HEK293 (cell line): ENCODE results near the gene TLNRD1.

Experiments used
- CTCF ChIA-PET: fragments of 350-600 bp; formaldehyde crosslinking; extraction: SDS; loops from one replicate; lab custom pipeline; 2021; ENCODE audit warnings: antibody characterized with exemption; lab: Yijun Ruan, JAX
- POLR2A ChIA-PET: fragments of 300-600 bp; formaldehyde crosslinking; extraction: SDS; loops from one replicate; lab custom pipeline; 2020; ENCODE audit warnings: antibody characterized with exemption, inconsistent platforms; lab: Yijun Ruan, JAX
- H3K27ac ChIP-seq: fragments of 200-500 bp; sonication (Bioruptor generic); 2 replicates; pipeline ENCODE4 v1.5.1; 2014; ENCODE audit warnings: low read depth, low read length, control low read depth, inconsistent platforms; ENCODE audit errors: extremely low read depth
- H3K36me3 ChIP-seq, 2 experiments: fragments of 200-500 bp in 1 of 2; sonication (Bioruptor generic) in 1 of 2; 1 replicate in 1 of 2; 2 replicates in 1 of 2; pipeline ENCODE4 v1.5.1; 2014 to 2017; ENCODE audit warnings: inconsistent platforms in 2 of 2, low read length in 2 of 2; ENCODE audit not compliant: control insufficient read depth in 2 of 2, insufficient read depth in 1 of 2
- H3K4me1 ChIP-seq: fragments of 200-500 bp; sonication (Bioruptor generic); 2 replicates; pipeline ENCODE4 v1.5.1; 2014; ENCODE audit warnings: mild to moderate bottlenecking, low read length, inconsistent platforms; ENCODE audit not compliant: control insufficient read depth, insufficient read depth
- H3K4me3 ChIP-seq: 2 replicates; pipeline ENCODE4 v1.5.1; 2011; ENCODE audit warnings: low read depth, mild to moderate bottlenecking, control low read depth, low read length, moderate library complexity
- H3K9me3 ChIP-seq: fragments of 200-500 bp; sonication (Bioruptor generic); 2 replicates; pipeline ENCODE4 v1.5.1; 2014; ENCODE audit warnings: low read depth, low read length, inconsistent platforms; ENCODE audit not compliant: control insufficient read depth, insufficient read depth
- EGR2 ChIP-seq: fragments of 450-650 bp; formaldehyde crosslinking; IDR thresholded peaks from 2 replicates; pipeline ENCODE4 v1.5.1; 2016; ENCODE audit warnings: low read depth, missing biosample characterization, missing genetic modification characterization
- INSM2 ChIP-seq: fragments of 450-650 bp; formaldehyde crosslinking; IDR thresholded peaks from 2 replicates; pipeline ENCODE4 v1.5.1; 2016; ENCODE audit warnings: missing biosample characterization, missing genetic modification characterization
- PRDM1 ChIP-seq: fragments of 450-650 bp; formaldehyde crosslinking; IDR thresholded peaks from 2 replicates; pipeline ENCODE4; 2016; ENCODE audit warnings: missing biosample characterization, missing genetic modification characterization
- PRDM4 ChIP-seq: fragments of 450-650 bp; formaldehyde crosslinking; IDR thresholded peaks from 2 replicates; pipeline ENCODE4 v1.5.1; 2017; ENCODE audit warnings: missing biosample characterization, missing genetic modification characterization
- PRDM6 ChIP-seq: fragments of 450-650 bp; formaldehyde crosslinking; IDR thresholded peaks from 2 replicates; pipeline ENCODE4 v1.5.1; 2017; ENCODE audit warnings: missing biosample characterization, missing genetic modification characterization
- RBAK ChIP-seq: fragments of 450-650 bp; formaldehyde crosslinking; IDR thresholded peaks from 2 replicates; pipeline ENCODE4 v1.5.1; 2016; ENCODE audit warnings: missing biosample characterization, missing genetic modification characterization
- REST ChIP-seq: fragments of 450-650 bp; formaldehyde crosslinking; IDR thresholded peaks from 2 replicates; pipeline ENCODE4 v1.5.1; 2016; ENCODE audit warnings: missing biosample characterization, missing genetic modification characterization
- ZBTB1 ChIP-seq: fragments of 450-650 bp; formaldehyde crosslinking; IDR thresholded peaks from 2 replicates; pipeline ENCODE4 v1.5.1; 2016; ENCODE audit warnings: missing biosample characterization, missing genetic modification characterization
- ZFP41 ChIP-seq: fragments of 450-650 bp; formaldehyde crosslinking; IDR thresholded peaks from 2 replicates; pipeline ENCODE4 v1.5.1; 2016; ENCODE audit warnings: missing biosample characterization, missing genetic modification characterization, borderline replicate concordance
- ZNF146 ChIP-seq: fragments of 450-650 bp; formaldehyde crosslinking; IDR thresholded peaks from 2 replicates; pipeline ENCODE4 v1.5.1; 2016; ENCODE audit warnings: missing biosample characterization, missing genetic modification characterization
- ZNF157 ChIP-seq: fragments of 450-650 bp; formaldehyde crosslinking; IDR thresholded peaks from 2 replicates; pipeline ENCODE4 v1.5.1; 2016; ENCODE audit warnings: missing biosample characterization, missing genetic modification characterization
- ZNF18 ChIP-seq: fragments of 450-650 bp; formaldehyde crosslinking; IDR thresholded peaks from 2 replicates; pipeline ENCODE4 v1.5.1; 2016; ENCODE audit warnings: missing biosample characterization, missing genetic modification characterization
- ZNF19 ChIP-seq: fragments of 450-650 bp; formaldehyde crosslinking; IDR thresholded peaks from 2 replicates; pipeline ENCODE4; 2016; ENCODE audit warnings: missing biosample characterization, missing genetic modification characterization, low read depth
- ZNF23 ChIP-seq: fragments of 450-650 bp; formaldehyde crosslinking; IDR thresholded peaks from 2 replicates; pipeline ENCODE4 v1.5.1; 2016; ENCODE audit warnings: missing biosample characterization, missing genetic modification characterization, borderline replicate concordance
- ZNF433 ChIP-seq: fragments of 450-650 bp; formaldehyde crosslinking; IDR thresholded peaks from 2 replicates; pipeline ENCODE4 v1.5.1; 2016; ENCODE audit warnings: missing biosample characterization, missing genetic modification characterization, low read depth
- ZNF558 ChIP-seq: fragments of 450-650 bp; formaldehyde crosslinking; IDR thresholded peaks from 2 replicates; pipeline ENCODE4 v1.5.1; 2016; ENCODE audit warnings: missing biosample characterization, missing genetic modification characterization
- ZNF580 ChIP-seq: fragments of 450-650 bp; formaldehyde crosslinking; IDR thresholded peaks from 2 replicates; pipeline ENCODE4 v1.5.1; 2016; ENCODE audit warnings: missing biosample characterization, missing genetic modification characterization
- ZNF596 ChIP-seq: fragments of 450-650 bp; IDR thresholded peaks from 2 replicates; pipeline ENCODE4 v1.5.0; 2018; ENCODE audit warnings: missing biosample characterization, mild to moderate bottlenecking, missing genetic modification characterization, moderate library complexity
- ZNF639 ChIP-seq: fragments of 450-650 bp; formaldehyde crosslinking; IDR thresholded peaks from 2 replicates; pipeline ENCODE4 v1.5.1; 2016; ENCODE audit warnings: missing biosample characterization, missing genetic modification characterization
- ZNF670 ChIP-seq: fragments of 450-650 bp; formaldehyde crosslinking; IDR thresholded peaks from 2 replicates; pipeline ENCODE4 v1.5.1; 2016; ENCODE audit warnings: missing biosample characterization, missing genetic modification characterization, low read depth
- ZSCAN16 ChIP-seq: fragments of 450-650 bp; formaldehyde crosslinking; IDR thresholded peaks from 2 replicates; pipeline ENCODE4 v1.5.1; 2016; ENCODE audit warnings: missing biosample characterization, missing genetic modification characterization

Gene TLNRD1

GRCh38 chr15:81032355-81032754 lies 31.6 kb downstream of the TLNRD1 start:
- TF ChIP-seq ZNF146 (no peak), RBAK (tag by site-specific recombination) (no peak), ZNF596 (tag by site-specific recombination) (no peak), ZNF639 (tag by site-specific recombination) (no peak), ZSCAN16 (tag by site-specific recombination) (no peak), ZNF670 (no peak), PRDM4 (tag by site-specific recombination) (no peak), ZNF157 (tag by site-specific recombination) (no peak), ZNF18 (tag by site-specific recombination) (no peak)
- H3K36me3 ChIP-seq, result no peaks in the 10 kb centered on the region
- ChIA-PET POLR2A (no interaction called here), CTCF (interaction anchor here (0.6 to 1.1 kb wide), 3 partner anchors 76 to 243 kb away, joined by 3 read pairs; no protein-coding TSS in a partner anchor)
- no peak overlapping the region for H3K27ac ChIP-seq
- no peak overlapping the region for H3K4me3 ChIP-seq
- no peaks in the 10 kb centered on the region for H3K9me3 ChIP-seq
- H3K4me1 ChIP-seq, result no peaks in the 10 kb centered on the region

- H3K36me3 ChIP-seq, result no peaks in the 10 kb centered on the region
- ChIA-PET POLR2A (no interaction called here), CTCF (interaction anchor here (0.6 to 1.3 kb wide), 6 partner anchors 12 to 243 kb away, joined by 3 to 5 read pairs (median 3); partner anchors contain the start of gene TLNRD1)
- no peak overlapping the region for H3K27ac ChIP-seq
- no peaks in the 10 kb centered on the region for H3K9me3 ChIP-seq
- no peaks in the 10 kb centered on the region for H3K4me1 ChIP-seq
- no peak overlapping the region for H3K4me3 ChIP-seq
- no peak for TF ChIP-seq ZSCAN16 (tag by site-specific recombination)
- TF ChIP-seq ZNF433 (tag by site-specific recombination), result no peak
- no peak for TF ChIP-seq PRDM6 (tag by site-specific recombination)
- no peak for TF ChIP-seq ZNF580 (tag by site-specific recombination)
- TF ChIP-seq ZNF558 (tag by site-specific recombination), result no peak
- no peak for TF ChIP-seq ZBTB1 (tag by site-specific recombination)
- TF ChIP-seq ZNF639 (tag by site-specific recombination), result no peak
- TF ChIP-seq ZNF23, result no peak
- no peak for TF ChIP-seq EGR2 (tag by site-specific recombination)
- TF ChIP-seq REST (tag by site-specific recombination), result no peak
- TF ChIP-seq ZFP41 (tag by site-specific recombination), result no peak
- no peak for TF ChIP-seq ZNF19 (tag by site-specific recombination)
- TF ChIP-seq PRDM1 (tag by site-specific recombination), result no peak
- no peak for TF ChIP-seq INSM2 (tag by site-specific recombination)
Measured at GRCh38 chr15:81032818-81033217, 32.1 kb downstream of the TLNRD1 start.
